ENCODE results near the gene CCDC159. TPM values are rescaled to one million over a fixed set of nuclear protein-coding genes. Genes with fewer than 3 reads are reported as not detected.

Gene CCDC159
- total and polyA plus RNA-seq, 2 of the 13 experiments (the other 11 are each of a cell fraction or from before 2014, with no cell fraction given), result 1.7 to 6.3 TPM

- TF ChIP-seq, protein P1, sequence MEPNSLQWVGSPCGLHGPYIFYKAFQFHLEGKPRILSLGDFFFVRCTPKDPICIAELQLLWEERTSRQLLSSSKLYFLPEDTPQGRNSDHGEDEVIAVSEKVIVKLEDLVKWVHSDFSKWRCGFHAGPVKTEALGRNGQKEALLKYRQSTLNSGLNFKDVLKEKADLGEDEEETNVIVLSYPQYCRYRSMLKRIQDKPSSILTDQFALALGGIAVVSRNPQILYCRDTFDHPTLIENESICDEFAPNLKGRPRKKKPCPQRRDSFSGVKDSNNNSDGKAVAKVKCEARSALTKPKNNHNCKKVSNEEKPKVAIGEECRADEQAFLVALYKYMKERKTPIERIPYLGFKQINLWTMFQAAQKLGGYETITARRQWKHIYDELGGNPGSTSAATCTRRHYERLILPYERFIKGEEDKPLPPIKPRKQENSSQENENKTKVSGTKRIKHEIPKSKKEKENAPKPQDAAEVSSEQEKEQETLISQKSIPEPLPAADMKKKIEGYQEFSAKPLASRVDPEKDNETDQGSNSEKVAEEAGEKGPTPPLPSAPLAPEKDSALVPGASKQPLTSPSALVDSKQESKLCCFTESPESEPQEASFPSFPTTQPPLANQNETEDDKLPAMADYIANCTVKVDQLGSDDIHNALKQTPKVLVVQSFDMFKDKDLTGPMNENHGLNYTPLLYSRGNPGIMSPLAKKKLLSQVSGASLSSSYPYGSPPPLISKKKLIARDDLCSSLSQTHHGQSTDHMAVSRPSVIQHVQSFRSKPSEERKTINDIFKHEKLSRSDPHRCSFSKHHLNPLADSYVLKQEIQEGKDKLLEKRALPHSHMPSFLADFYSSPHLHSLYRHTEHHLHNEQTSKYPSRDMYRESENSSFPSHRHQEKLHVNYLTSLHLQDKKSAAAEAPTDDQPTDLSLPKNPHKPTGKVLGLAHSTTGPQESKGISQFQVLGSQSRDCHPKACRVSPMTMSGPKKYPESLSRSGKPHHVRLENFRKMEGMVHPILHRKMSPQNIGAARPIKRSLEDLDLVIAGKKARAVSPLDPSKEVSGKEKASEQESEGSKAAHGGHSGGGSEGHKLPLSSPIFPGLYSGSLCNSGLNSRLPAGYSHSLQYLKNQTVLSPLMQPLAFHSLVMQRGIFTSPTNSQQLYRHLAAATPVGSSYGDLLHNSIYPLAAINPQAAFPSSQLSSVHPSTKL (CRISPR knock-in tag; IDR thresholded peaks at IDR 0.05), result 0 out of 2 replicates have a peak, but pooled peaks have one; percentile 29
- TF ChIP-seq THAP11 (CRISPR knock-in tag; IDR thresholded peaks at IDR 0.05) (peak; percentile 84), ZNF383 (CRISPR knock-in tag; IDR thresholded peaks at IDR 0.05; ENCODE audit: borderline replicate concordance) (no peak), ZNF841 (CRISPR knock-in tag; IDR thresholded peaks at IDR 0.05; ENCODE audit: borderline replicate concordance) (no peak), CAMTA2 (CRISPR knock-in tag; IDR thresholded peaks at IDR 0.05; ENCODE audit: borderline replicate concordance) (no peak), GLI4 (CRISPR knock-in tag; IDR thresholded peaks at IDR 0.05; ENCODE audit: borderline replicate concordance) (0 out of 2 replicates have a peak, but pooled peaks have one; percentile 27), ZNF382 (CRISPR knock-in tag; IDR thresholded peaks at IDR 0.05; ENCODE audit: borderline replicate concordance) (no peak), ZNF468 (CRISPR knock-in tag; IDR thresholded peaks at IDR 0.05) (no peak), ZSCAN22 (CRISPR knock-in tag; IDR thresholded peaks at IDR 0.05) (no peak), SKIL (CRISPR knock-in tag; IDR thresholded peaks at IDR 0.05; ENCODE audit: borderline replicate concordance) (peak; percentile 11; the same call in 1 of the 2 replicates), ZNF530 (CRISPR knock-in tag; IDR thresholded peaks at IDR 0.05; ENCODE audit: low read depth) (no peak), JUND (CRISPR knock-in tag; IDR thresholded peaks at IDR 0.05) (no peak)
- TF ChIP-seq, protein P2, sequence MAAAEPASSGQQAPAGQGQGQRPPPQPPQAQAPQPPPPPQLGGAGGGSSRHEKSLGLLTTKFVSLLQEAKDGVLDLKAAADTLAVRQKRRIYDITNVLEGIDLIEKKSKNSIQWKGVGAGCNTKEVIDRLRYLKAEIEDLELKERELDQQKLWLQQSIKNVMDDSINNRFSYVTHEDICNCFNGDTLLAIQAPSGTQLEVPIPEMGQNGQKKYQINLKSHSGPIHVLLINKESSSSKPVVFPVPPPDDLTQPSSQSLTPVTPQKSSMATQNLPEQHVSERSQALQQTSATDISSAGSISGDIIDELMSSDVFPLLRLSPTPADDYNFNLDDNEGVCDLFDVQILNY (CRISPR knock-in tag; conservative IDR thresholded peaks at IDR 0.05), result 0 out of 2 replicates have a peak, but pooled peaks have one; percentile 54
- TF ChIP-seq, protein P3, sequence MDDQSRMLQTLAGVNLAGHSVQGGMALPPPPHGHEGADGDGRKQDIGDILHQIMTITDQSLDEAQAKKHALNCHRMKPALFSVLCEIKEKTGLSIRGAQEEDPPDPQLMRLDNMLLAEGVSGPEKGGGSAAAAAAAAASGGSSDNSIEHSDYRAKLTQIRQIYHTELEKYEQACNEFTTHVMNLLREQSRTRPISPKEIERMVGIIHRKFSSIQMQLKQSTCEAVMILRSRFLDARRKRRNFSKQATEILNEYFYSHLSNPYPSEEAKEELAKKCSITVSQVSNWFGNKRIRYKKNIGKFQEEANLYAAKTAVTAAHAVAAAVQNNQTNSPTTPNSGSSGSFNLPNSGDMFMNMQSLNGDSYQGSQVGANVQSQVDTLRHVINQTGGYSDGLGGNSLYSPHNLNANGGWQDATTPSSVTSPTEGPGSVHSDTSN (CRISPR knock-in tag; IDR thresholded peaks at IDR 0.05; ENCODE audit: borderline replicate concordance), result no peak
- TF ChIP-seq, protein P4, sequence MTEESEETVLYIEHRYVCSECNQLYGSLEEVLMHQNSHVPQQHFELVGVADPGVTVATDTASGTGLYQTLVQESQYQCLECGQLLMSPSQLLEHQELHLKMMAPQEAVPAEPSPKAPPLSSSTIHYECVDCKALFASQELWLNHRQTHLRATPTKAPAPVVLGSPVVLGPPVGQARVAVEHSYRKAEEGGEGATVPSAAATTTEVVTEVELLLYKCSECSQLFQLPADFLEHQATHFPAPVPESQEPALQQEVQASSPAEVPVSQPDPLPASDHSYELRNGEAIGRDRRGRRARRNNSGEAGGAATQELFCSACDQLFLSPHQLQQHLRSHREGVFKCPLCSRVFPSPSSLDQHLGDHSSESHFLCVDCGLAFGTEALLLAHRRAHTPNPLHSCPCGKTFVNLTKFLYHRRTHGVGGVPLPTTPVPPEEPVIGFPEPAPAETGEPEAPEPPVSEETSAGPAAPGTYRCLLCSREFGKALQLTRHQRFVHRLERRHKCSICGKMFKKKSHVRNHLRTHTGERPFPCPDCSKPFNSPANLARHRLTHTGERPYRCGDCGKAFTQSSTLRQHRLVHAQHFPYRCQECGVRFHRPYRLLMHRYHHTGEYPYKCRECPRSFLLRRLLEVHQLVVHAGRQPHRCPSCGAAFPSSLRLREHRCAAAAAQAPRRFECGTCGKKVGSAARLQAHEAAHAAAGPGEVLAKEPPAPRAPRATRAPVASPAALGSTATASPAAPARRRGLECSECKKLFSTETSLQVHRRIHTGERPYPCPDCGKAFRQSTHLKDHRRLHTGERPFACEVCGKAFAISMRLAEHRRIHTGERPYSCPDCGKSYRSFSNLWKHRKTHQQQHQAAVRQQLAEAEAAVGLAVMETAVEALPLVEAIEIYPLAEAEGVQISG (CRISPR knock-in tag; IDR thresholded peaks at IDR 0.05), result peak; percentile 71; the same call in 1 of the 2 replicates
These were observed 28.3 kb downstream of the CCDC159 start, which contains the start of gene SWSAP1 (continued) for GRCh38 chr19:11374433-11375142.
